Heart left ventricle (tissue), 13 donors: Measurements from ENCODE around the gene HTATSF1.

Source experiments
- CTCF ChIP-seq, 12 donors: fragments of 200-600 bp; sonication (generic) in 4 of 12; IDR thresholded peaks; one replicate each; pipeline versions ENCODE4 v1.5.0 to v1.8.0; 2018 to 2022; ENCODE audit warnings: antibody characterized with exemption in 12 of 12, mild to moderate bottlenecking in 5 of 12
- POLR2A ChIP-seq, 2 donors: fragments of 450-650 bp; IDR thresholded peaks; one replicate each; pipeline ENCODE4 v1.6.1; 2017; ENCODE audit warnings: antibody characterized with exemption in 2 of 2, mild to moderate bottlenecking in 2 of 2, moderate library complexity in 2 of 2
- donor health status: ischemic (EF 13 %, LVEDD 7.1; RV severe dilation, severe dysfunction).
- donor health status: DM: no; HTN: yes; CAD: no.
- donor health status: DM: no; HTN: no; CAD: no.
- donor health status: ischemic (EF 25% LVEDD 6.9; RV normal size, moderate dysfunction).
- donor health status: ischemic (EF 25% LVEDD 5.7; RV mildly dilated, moderate dysfunction).
- donor health status: ischemic (EF 35%, LVEDD 5.7; RV mildly dilated, moderate dysfunction).
- donor health status: nonischemic (EF 11% LVEDD 7.7; RV severe dilation, severe dysfunction).
- donor health status: DM: yes; HTN: yes; CAD: no.
- donor health status: PGD.
- donor health status: ischemic (EF 29% LVEDD 5.4; RV normal size, mild dysfunction).
- donor health status: nonischemic (EF 23%, LVEDD 6.1; RV moderate dilation, normal function).

GRCh38 chrX:136523770-136524169 lies 26.4 kb downstream of the HTATSF1 start:
- no peak for TF ChIP-seq CTCF (IDR thresholded peaks at IDR 0.05)
- TF ChIP-seq POLR2A (IDR thresholded peaks at IDR 0.05): no peak
